K562 (cell line): Measurements from ENCODE around the gene SH3BGRL3. TPM values are rescaled to one million over a fixed set of nuclear protein-coding genes. Genes with fewer than 3 reads are reported as not detected.

Experiments
- CBX1 ChIP-seq: sonication (generic); IDR thresholded peaks from 2 replicates; pipeline ENCODE4 v1.6.1; 2016; ENCODE audit warnings: antibody characterized with exemption, low read depth, mild to moderate bottlenecking
- CREB3L1 ChIP-seq: fragments of 450-650 bp; IDR thresholded peaks from 2 replicates; pipeline ENCODE4 v1.6.1; 2014; ENCODE audit warnings: low read depth, mild to moderate bottlenecking, moderate library complexity, borderline replicate concordance
- DMBX1 ChIP-seq: fragments of 250-450 bp; sonication (Bioruptor Pico); IDR thresholded peaks from 2 replicates; pipeline ENCODE4 v1.8.0; 2022; ENCODE audit warnings: inconsistent platforms, mild to moderate bottlenecking, moderate library complexity, borderline replicate concordance
- HNRNPL ChIP-seq: fragments of 200-400 bp; formaldehyde crosslinking; IDR thresholded peaks from 2 replicates; pipeline ENCODE4 v1.6.1; 2017; ENCODE audit warnings: low read depth, mild to moderate bottlenecking, low read length
- NFIX ChIP-seq: fragments of 250-450 bp; sonication (Bioruptor Pico); IDR thresholded peaks from 2 replicates; pipeline ENCODE4 v1.4.0; 2020; ENCODE audit warnings: low read depth, mild to moderate bottlenecking, moderate library complexity
- PML ChIP-seq: IDR thresholded peaks from 2 replicates; pipeline ENCODE4 v1.6.1; 2012; ENCODE audit warnings: low read length, inconsistent platforms
- POLR2A ChIP-seq: fragments of 450-650 bp; conservative IDR thresholded peaks from 2 replicates; pipeline ENCODE4 v1.6.1; 2016
- RBFOX2 ChIP-seq: fragments of 200-400 bp; formaldehyde crosslinking; IDR thresholded peaks from 2 replicates; pipeline ENCODE4 v1.6.1; 2017; ENCODE audit warnings: low read depth, mild to moderate bottlenecking, low read length, moderate library complexity
- SMAD4 ChIP-seq: fragments of 250-450 bp; sonication (Bioruptor Pico); conservative IDR thresholded peaks from 2 replicates; pipeline ENCODE4 v1.8.0; 2021; ENCODE audit warnings: inconsistent platforms, mild to moderate bottlenecking, moderate library complexity
- TCF3 ChIP-seq: sonication (generic); formaldehyde crosslinking; IDR thresholded peaks from 2 replicates; pipeline ENCODE4 v1.4.0; 2020; ENCODE audit warnings: mild to moderate bottlenecking, missing genetic modification reagents
- ZNF75A ChIP-seq: fragments of 450-650 bp; formaldehyde crosslinking; IDR thresholded peaks from 2 replicates; pipeline ENCODE4 v1.4.0; 2020; ENCODE audit warnings: mild to moderate bottlenecking
- ZNF79 ChIP-seq: fragments of 250-450 bp; sonication (Bioruptor Pico); IDR thresholded peaks from 2 replicates; pipeline ENCODE4 v1.4.0; 2020; ENCODE audit warnings: low read depth, mild to moderate bottlenecking, moderate library complexity
- polyA plus RNA-seq, 8 experiments: library from polyadenylated mRNA; depleted of rRNA in 4 of 8; stranded (reverse) in 5 of 8; unstranded in 3 of 8; fragments of >200 nt; fragmentation: Nextera tagmentation in 2 of 8; fragmentation: Illumina TruSeq in 1 of 8; extraction: Ambion mirVana in 2 of 8; extraction: Trizol in 1 of 8; gene quantifications; 2 replicates each; pipeline versions ENCODE4 v1.2.1 to v1.2.3, GENCODE V29; 2011 to 2014; ENCODE audit warnings: inconsistent platforms in 1 of 8, missing spikeins in 1 of 8
- total RNA-seq, 7 experiments: library from RNA; depleted of rRNA in 6 of 7; stranded (reverse); fragments of >200 nt in 6 of 7; fragmentation: Illumina TruSeq in 2 of 7; extraction: Trizol in 2 of 7; gene quantifications; 2 replicates each; pipeline versions ENCODE4 v1.2.1 to v1.2.3, GENCODE V29; 2011 to 2021; ENCODE audit warnings: low replicate concordance in 1 of 7
- TF ChIP-seq, protein P1 (sequence below), 2 experiments: fragments of 450-650 bp in 1 of 2; sonication (generic) in 1 of 2; formaldehyde crosslinking; conservative IDR thresholded peaks; 2 replicates each; pipeline versions ENCODE4 v1.4.0 to v1.8.1; 2020 to 2022; ENCODE audit warnings: mild to moderate bottlenecking in 1 of 2, missing genetic modification reagents in 1 of 2
- TF ChIP-seq, protein P2 (sequence below): fragments of 450-650 bp; IDR thresholded peaks from 2 replicates; pipeline ENCODE4 v1.6.1; 2016; ENCODE audit warnings: antibody characterized with exemption
- TF ChIP-seq, protein P3 (sequence below): sonication (generic); formaldehyde crosslinking; IDR thresholded peaks from 2 replicates; pipeline ENCODE4 v1.5.0; 2020; ENCODE audit warnings: missing genetic modification reagents
- TF ChIP-seq, protein P4 (sequence below): sonication (generic); formaldehyde crosslinking; IDR thresholded peaks from 2 replicates; pipeline ENCODE4 v1.8.1; 2023; ENCODE audit warnings: mild to moderate bottlenecking, missing genetic modification reagents
- TF ChIP-seq, protein P5 (sequence below): fragments of 250-450 bp; sonication (Bioruptor Pico); IDR thresholded peaks from 2 replicates; pipeline ENCODE4 v1.8.0; 2021; ENCODE audit warnings: moderate library complexity, mild to moderate bottlenecking, inconsistent platforms

The SH3BGRL3 gene
- total and polyA plus RNA-seq, 9 of the 15 experiments (the other 6 are each of a cell fraction or from before 2014, with no cell fraction given), result 30.3 to 140 (median 54.2) TPM

- TF ChIP-seq, protein P1, sequence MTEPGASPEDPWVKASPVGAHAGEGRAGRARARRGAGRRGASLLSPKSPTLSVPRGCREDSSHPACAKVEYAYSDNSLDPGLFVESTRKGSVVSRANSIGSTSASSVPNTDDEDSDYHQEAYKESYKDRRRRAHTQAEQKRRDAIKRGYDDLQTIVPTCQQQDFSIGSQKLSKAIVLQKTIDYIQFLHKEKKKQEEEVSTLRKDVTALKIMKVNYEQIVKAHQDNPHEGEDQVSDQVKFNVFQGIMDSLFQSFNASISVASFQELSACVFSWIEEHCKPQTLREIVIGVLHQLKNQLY (CRISPR knock-in tag; conservative IDR thresholded peaks at IDR 0.05), result 0 out of 4 replicates have a peak, but pooled peaks of 1 of the 2 experiments have one; percentile 19
- peak; percentile 93 for TF ChIP-seq RBFOX2
- TF ChIP-seq, protein P2, sequence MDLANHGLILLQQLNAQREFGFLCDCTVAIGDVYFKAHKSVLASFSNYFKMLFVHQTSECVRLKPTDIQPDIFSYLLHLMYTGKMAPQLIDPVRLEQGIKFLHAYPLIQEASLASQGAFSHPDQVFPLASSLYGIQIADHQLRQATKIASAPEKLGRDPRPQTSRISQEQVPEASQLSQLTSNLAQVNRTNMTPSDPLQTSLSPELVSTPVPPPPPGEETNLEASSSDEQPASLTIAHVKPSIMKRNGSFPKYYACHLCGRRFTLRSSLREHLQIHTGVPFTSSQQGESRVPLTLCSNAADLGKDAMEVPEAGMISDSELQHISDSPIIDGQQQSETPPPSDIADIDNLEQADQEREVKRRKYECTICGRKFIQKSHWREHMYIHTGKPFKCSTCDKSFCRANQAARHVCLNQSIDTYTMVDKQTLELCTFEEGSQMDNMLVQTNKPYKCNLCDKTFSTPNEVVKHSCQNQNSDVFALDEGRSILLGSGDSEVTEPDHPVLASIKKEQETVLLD, result peak; percentile 65
- TF ChIP-seq PML, result peak; percentile 55
- TF ChIP-seq HNRNPL, result peak; percentile 78
- TF ChIP-seq, protein P3, sequence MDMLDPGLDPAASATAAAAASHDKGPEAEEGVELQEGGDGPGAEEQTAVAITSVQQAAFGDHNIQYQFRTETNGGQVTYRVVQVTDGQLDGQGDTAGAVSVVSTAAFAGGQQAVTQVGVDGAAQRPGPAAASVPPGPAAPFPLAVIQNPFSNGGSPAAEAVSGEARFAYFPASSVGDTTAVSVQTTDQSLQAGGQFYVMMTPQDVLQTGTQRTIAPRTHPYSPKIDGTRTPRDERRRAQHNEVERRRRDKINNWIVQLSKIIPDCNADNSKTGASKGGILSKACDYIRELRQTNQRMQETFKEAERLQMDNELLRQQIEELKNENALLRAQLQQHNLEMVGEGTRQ (CRISPR knock-in tag), result no peak
- TF ChIP-seq, protein P4, sequence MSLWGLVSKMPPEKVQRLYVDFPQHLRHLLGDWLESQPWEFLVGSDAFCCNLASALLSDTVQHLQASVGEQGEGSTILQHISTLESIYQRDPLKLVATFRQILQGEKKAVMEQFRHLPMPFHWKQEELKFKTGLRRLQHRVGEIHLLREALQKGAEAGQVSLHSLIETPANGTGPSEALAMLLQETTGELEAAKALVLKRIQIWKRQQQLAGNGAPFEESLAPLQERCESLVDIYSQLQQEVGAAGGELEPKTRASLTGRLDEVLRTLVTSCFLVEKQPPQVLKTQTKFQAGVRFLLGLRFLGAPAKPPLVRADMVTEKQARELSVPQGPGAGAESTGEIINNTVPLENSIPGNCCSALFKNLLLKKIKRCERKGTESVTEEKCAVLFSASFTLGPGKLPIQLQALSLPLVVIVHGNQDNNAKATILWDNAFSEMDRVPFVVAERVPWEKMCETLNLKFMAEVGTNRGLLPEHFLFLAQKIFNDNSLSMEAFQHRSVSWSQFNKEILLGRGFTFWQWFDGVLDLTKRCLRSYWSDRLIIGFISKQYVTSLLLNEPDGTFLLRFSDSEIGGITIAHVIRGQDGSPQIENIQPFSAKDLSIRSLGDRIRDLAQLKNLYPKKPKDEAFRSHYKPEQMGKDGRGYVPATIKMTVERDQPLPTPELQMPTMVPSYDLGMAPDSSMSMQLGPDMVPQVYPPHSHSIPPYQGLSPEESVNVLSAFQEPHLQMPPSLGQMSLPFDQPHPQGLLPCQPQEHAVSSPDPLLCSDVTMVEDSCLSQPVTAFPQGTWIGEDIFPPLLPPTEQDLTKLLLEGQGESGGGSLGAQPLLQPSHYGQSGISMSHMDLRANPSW (CRISPR knock-in tag), result no peak
- TF ChIP-seq TCF3, result peak; percentile 15
- TF ChIP-seq ZNF75A (CRISPR knock-in tag), result peak; percentile 33; the same call in 1 of the 2 replicates
- peak; percentile 84 for TF ChIP-seq POLR2A
- no peak; the same call in 1 of the 2 replicates for TF ChIP-seq CBX1
- TF ChIP-seq, protein P5, sequence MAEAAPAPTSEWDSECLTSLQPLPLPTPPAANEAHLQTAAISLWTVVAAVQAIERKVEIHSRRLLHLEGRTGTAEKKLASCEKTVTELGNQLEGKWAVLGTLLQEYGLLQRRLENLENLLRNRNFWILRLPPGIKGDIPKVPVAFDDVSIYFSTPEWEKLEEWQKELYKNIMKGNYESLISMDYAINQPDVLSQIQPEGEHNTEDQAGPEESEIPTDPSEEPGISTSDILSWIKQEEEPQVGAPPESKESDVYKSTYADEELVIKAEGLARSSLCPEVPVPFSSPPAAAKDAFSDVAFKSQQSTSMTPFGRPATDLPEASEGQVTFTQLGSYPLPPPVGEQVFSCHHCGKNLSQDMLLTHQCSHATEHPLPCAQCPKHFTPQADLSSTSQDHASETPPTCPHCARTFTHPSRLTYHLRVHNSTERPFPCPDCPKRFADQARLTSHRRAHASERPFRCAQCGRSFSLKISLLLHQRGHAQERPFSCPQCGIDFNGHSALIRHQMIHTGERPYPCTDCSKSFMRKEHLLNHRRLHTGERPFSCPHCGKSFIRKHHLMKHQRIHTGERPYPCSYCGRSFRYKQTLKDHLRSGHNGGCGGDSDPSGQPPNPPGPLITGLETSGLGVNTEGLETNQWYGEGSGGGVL (CRISPR knock-in tag), result no peak
- TF ChIP-seq DMBX1 (CRISPR knock-in tag), result peak; percentile 10; the same call in 1 of the 2 replicates
- TF ChIP-seq ZNF79 (CRISPR knock-in tag), result no peak
- no peak for TF ChIP-seq NFIX (CRISPR knock-in tag)
- TF ChIP-seq CREB3L1, result peak; percentile 48; the same call in 1 of the 2 replicates
- peak; percentile 81 for TF ChIP-seq SMAD4 (CRISPR knock-in tag)
Observed at GRCh38 chr1:26279456-26280332, at the start of gene SH3BGRL3 (continued).
